NCI-H510A (cell line): ENCODE measurements around the gene CEP78.

Experiments
- DNase-seq: peaks from one replicate; lab custom pipeline; 2025; lab: John Stamatoyannopoulos, UW

CEP78 gene

GRCh38 chr9:78311075-78311474 is 75.2 kb downstream of the CEP78 start:
- no peak for DNase-seq

- no peak for DNase-seq
Measured at GRCh38 chr9:78311886-78312524, 76.1 kb downstream of the CEP78 start.

- no peak for DNase-seq
Measured at GRCh38 chr9:78314550-78314949, 78.7 kb downstream of the CEP78 start.

- no peak for DNase-seq
Measured at GRCh38 chr9:78314953-78315870, 79.3 kb downstream of the CEP78 start.

GRCh38 chr9:78316166-78316892 is 80.5 kb downstream of the CEP78 start:
- no peak for DNase-seq

- DNase-seq: no peak
Measured at GRCh38 chr9:78319197-78320029, 83.5 kb downstream of the CEP78 start.

GRCh38 chr9:78320030-78320693 is 84.3 kb downstream of the CEP78 start:
- DNase-seq: no peak

GRCh38 chr9:78320875-78321496 is 85.1 kb downstream of the CEP78 start:
- no peak for DNase-seq

- no peak for DNase-seq
Measured at GRCh38 chr9:78321505-78321904, 85.6 kb downstream of the CEP78 start.

GRCh38 chr9:78324068-78324650 is 88.3 kb downstream of the CEP78 start:
- no peak for DNase-seq

- no peak for DNase-seq
Measured at GRCh38 chr9:78324682-78325081, 88.8 kb downstream of the CEP78 start.

GRCh38 chr9:78325343-78325742 is 89.5 kb downstream of the CEP78 start:
- no peak for DNase-seq

GRCh38 chr9:78325846-78326360 is 90.0 kb downstream of the CEP78 start:
- no peak for DNase-seq

GRCh38 chr9:78326564-78326963 is 90.7 kb downstream of the CEP78 start:
- no peak for DNase-seq
